ENCODE data around the gene TPX2. TPM values are rescaled to one million over a fixed set of nuclear protein-coding genes. Genes with fewer than 3 reads are reported as not detected.

The TPX2 gene
- polyA plus RNA-seq, 1 donor from 2014 or later, result 2.1 TPM

DNA sequence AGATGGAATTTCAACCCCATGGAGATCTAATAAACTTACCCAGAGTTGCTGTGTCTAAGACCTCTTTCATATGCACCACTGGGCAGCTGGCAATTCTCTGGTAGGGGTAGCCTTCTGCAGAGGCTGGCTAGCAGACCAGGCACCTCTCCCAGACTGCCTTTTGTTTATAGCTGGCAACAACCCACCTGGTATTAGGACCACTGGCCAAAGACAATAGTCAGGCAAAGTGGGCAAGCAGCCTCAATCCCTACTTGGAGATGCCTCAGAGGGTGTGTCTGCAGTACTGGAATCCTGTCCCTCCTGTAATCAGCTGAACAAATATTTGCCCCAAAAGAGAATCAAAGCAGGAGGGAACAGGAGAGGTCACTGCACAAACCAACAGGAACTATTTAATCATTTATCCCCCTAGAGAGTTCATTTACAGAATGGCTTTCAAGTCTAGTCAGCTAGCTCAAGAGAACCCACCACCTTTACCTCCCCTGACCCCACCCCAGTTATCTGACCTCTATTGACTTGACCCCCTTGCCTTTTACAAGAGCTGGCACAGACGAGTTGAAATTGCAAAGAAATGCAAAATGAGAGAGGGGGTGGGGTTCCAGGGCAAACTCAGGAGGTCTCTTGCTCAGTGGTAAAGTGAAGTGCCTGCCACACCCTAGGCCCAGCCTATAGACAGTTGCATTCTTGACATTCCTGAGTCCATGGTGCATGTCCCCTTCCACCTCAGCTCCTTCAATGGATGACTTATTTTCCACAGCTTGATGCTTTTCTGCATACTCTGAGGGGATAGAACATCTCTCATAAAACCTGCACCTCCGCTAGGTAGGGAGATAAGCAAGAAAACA lies 19.2 kb upstream of the TPX2 start:
- Histone ChIP-seq H3K9me3 (ENCODE audit: low read length) (no peaks in the 10 kb centered on the region), H3K79me2 (replicated peaks; ENCODE audit: insufficient read depth, low read length) (peaks cover 64% of the 10 kb centered on the region), H3K27me3 (ENCODE audit: insufficient read depth, low read depth, low read length) (no peaks in the 10 kb centered on the region), H3K4me2 (ENCODE audit: low read length) (peak overlapping the region; percentile 99), H3K36me3 (ENCODE audit: insufficient read depth, low read length) (no peaks in the 10 kb centered on the region), H3K27ac (ENCODE audit: low read length) (no peak overlapping the region), H3K4me3 (ENCODE audit: low read length) (peak overlapping the region; percentile 73), H4K20me1 (ENCODE audit: insufficient read depth) (peaks cover 3% of the 10 kb centered on the region), H3K9ac (ENCODE audit: low read length) (peak overlapping the region; percentile 24), H2AFZ (ENCODE audit: low read depth, low read length) (no peak overlapping the region), H3F3A (ENCODE audit: insufficient read depth, low read length, poor library complexity, severe bottlenecking) (no peaks in the 10 kb centered on the region), H3K9me2 (ENCODE audit: insufficient read depth, low read length) (no peaks in the 10 kb centered on the region)
- TF ChIP-seq TAF1 (IDR thresholded peaks at IDR 0.05; ENCODE audit: low read depth), result no peak
- TF ChIP-seq MXI1 (conservative IDR thresholded peaks at IDR 0.05; ENCODE audit: poor library complexity, severe bottlenecking), result no peak
- no peak for TF ChIP-seq SMC3 (conservative IDR thresholded peaks at IDR 0.05; ENCODE audit: poor library complexity)
- TF ChIP-seq, protein P1, sequence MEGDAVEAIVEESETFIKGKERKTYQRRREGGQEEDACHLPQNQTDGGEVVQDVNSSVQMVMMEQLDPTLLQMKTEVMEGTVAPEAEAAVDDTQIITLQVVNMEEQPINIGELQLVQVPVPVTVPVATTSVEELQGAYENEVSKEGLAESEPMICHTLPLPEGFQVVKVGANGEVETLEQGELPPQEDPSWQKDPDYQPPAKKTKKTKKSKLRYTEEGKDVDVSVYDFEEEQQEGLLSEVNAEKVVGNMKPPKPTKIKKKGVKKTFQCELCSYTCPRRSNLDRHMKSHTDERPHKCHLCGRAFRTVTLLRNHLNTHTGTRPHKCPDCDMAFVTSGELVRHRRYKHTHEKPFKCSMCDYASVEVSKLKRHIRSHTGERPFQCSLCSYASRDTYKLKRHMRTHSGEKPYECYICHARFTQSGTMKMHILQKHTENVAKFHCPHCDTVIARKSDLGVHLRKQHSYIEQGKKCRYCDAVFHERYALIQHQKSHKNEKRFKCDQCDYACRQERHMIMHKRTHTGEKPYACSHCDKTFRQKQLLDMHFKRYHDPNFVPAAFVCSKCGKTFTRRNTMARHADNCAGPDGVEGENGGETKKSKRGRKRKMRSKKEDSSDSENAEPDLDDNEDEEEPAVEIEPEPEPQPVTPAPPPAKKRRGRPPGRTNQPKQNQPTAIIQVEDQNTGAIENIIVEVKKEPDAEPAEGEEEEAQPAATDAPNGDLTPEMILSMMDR (IDR thresholded peaks at IDR 0.05; ENCODE audit: poor library complexity, severe bottlenecking), result no peak
- no peak for TF ChIP-seq EP300 (conservative IDR thresholded peaks at IDR 0.05; ENCODE audit: poor library complexity, severe bottlenecking)
- no peak for TF ChIP-seq POLR2AphosphoS5 (IDR thresholded peaks at IDR 0.05)
- no peak for TF ChIP-seq EZH2 (IDR thresholded peaks at IDR 0.05; ENCODE audit: borderline replicate concordance, insufficient read depth, low read length, poor library complexity, severe bottlenecking)
- TF ChIP-seq, protein P2, sequence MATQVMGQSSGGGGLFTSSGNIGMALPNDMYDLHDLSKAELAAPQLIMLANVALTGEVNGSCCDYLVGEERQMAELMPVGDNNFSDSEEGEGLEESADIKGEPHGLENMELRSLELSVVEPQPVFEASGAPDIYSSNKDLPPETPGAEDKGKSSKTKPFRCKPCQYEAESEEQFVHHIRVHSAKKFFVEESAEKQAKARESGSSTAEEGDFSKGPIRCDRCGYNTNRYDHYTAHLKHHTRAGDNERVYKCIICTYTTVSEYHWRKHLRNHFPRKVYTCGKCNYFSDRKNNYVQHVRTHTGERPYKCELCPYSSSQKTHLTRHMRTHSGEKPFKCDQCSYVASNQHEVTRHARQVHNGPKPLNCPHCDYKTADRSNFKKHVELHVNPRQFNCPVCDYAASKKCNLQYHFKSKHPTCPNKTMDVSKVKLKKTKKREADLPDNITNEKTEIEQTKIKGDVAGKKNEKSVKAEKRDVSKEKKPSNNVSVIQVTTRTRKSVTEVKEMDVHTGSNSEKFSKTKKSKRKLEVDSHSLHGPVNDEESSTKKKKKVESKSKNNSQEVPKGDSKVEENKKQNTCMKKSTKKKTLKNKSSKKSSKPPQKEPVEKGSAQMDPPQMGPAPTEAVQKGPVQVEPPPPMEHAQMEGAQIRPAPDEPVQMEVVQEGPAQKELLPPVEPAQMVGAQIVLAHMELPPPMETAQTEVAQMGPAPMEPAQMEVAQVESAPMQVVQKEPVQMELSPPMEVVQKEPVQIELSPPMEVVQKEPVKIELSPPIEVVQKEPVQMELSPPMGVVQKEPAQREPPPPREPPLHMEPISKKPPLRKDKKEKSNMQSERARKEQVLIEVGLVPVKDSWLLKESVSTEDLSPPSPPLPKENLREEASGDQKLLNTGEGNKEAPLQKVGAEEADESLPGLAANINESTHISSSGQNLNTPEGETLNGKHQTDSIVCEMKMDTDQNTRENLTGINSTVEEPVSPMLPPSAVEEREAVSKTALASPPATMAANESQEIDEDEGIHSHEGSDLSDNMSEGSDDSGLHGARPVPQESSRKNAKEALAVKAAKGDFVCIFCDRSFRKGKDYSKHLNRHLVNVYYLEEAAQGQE (IDR thresholded peaks at IDR 0.05; ENCODE audit: borderline replicate concordance), result no peak
- TF ChIP-seq RAD21 (conservative IDR thresholded peaks at IDR 0.05), result no peak

DNA sequence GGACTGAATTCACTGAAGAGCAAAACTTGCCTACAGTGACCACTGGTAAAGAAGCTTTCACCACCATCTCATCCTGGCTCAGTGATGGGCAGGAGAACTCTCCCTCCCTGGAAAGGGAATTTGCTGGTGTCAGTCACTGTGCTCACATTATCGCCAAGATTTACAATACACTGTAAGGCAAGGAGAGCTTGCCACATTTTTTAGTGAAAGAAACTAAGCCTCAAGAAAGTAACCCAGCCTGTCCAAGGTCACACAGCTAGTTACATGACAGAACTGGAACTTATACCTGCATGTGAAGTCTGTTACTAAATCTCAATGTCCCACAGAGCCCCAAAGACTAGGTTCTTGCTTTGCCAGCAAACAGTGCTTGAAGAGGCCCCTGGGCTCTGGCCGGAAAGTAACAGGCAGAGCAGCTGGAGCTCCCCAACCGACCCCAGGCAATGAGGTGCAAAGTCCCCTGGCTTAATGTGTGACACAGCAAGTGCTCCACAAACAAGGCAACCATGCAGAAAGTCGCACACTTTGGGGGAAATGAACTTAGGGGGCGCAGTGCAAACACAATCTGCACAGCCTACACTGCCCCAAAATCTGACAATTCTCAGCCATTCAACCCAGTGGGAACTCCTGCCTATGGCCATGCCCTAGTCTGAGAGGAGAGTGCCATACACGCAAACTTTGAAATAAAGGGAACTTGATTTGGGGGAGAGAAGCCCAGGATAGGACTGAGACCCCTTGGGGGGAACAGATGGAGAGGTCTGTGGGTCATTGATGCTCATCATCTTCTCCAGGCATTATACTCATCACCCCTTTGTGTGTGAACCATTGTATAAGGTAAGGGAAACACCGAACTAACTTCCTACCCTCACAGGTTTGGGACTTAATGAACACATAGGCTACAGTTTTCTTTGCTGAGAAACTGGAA lies 18.3 kb upstream of the TPX2 start:
- Histone ChIP-seq H3K4me2 (ENCODE audit: low read length) (peak overlapping the region; percentile 99), H3K9me3 (ENCODE audit: low read length) (no peaks in the 10 kb centered on the region), H3K79me2 (replicated peaks; ENCODE audit: insufficient read depth, low read length) (peaks cover 64% of the 10 kb centered on the region), H3K27ac (ENCODE audit: low read length) (no peak overlapping the region), H3K36me3 (ENCODE audit: insufficient read depth, low read length) (no peaks in the 10 kb centered on the region), H4K20me1 (ENCODE audit: insufficient read depth) (peaks cover 3% of the 10 kb centered on the region), H3K27me3 (ENCODE audit: insufficient read depth, low read depth, low read length) (no peaks in the 10 kb centered on the region), H3K9ac (ENCODE audit: low read length) (peak overlapping the region; percentile 24), H3F3A (ENCODE audit: insufficient read depth, low read length, poor library complexity, severe bottlenecking) (no peaks in the 10 kb centered on the region), H2AFZ (ENCODE audit: low read depth, low read length) (no peak overlapping the region), H3K9me2 (ENCODE audit: insufficient read depth, low read length) (no peaks in the 10 kb centered on the region), H3K4me3 (ENCODE audit: low read length) (peak overlapping the region; percentile 73)
- TF ChIP-seq TAF1 (IDR thresholded peaks at IDR 0.05; ENCODE audit: low read depth), result no peak
- TF ChIP-seq SMC3 (conservative IDR thresholded peaks at IDR 0.05; ENCODE audit: poor library complexity), result no peak
- no peak for TF ChIP-seq MXI1 (conservative IDR thresholded peaks at IDR 0.05; ENCODE audit: poor library complexity, severe bottlenecking)
- TF ChIP-seq, protein P1 (IDR thresholded peaks at IDR 0.05; ENCODE audit: poor library complexity, severe bottlenecking), result no peak
- TF ChIP-seq, protein P2 (IDR thresholded peaks at IDR 0.05; ENCODE audit: borderline replicate concordance), result no peak
